T-cell (primary cell): ENCODE data around the gene MIEF1. TPM values are rescaled to one million over a fixed set of nuclear protein-coding genes. Genes with fewer than 3 reads are reported as not detected.

Experiments used
- ATAC-seq, 4 experiments: fragments of 200-7000 bp in 3 of 4; fragments of 150-1000 bp in 1 of 4; cut with Tn5 transposase; replicated peaks in 1 of 4; 1 replicate in 3 of 4; 2 replicates in 1 of 4; pipeline ENCODE4 v1.10.0; 2021; ENCODE audit warnings: moderate library complexity in 3 of 4, mild to moderate bottlenecking in 2 of 4, moderate number of reproducible peaks in 1 of 4
- CTCF ChIA-PET, 2 donors: fragments of 300-600 bp; sonication (Branson Sonifier 250); formaldehyde crosslinking; loops; one replicate each; lab custom pipeline; 2022; ENCODE audit warnings: antibody characterized with exemption in 2 of 2; lab: Charles Lee
- POLR2A ChIA-PET, 2 donors: fragments of 300-600 bp; sonication (Branson Sonifier 250); formaldehyde crosslinking; loops; one replicate each; lab custom pipeline; 2022; ENCODE audit warnings: antibody characterized with exemption in 2 of 2; lab: Charles Lee
- DNase-seq, 35 experiments: peaks; one replicate each; pipeline versions ENCODE4 v3.0.0 to v3.0.0-alpha.2; 2013 to 2023
- H3K27ac ChIP-seq: one replicate; pipeline ENCODE4 v1.5.1; 2013; ENCODE audit warnings: low read length
- H3K27me3 ChIP-seq, 2 experiments: replicated peaks in 1 of 2; 1 replicate in 1 of 2; 2 replicates in 1 of 2; pipeline versions ENCODE4 v1.6.1 to v1.7.0; 2013; ENCODE audit warnings: low read length in 1 of 2, mixed read lengths in 1 of 2; ENCODE audit not compliant: control insufficient read depth in 2 of 2, insufficient read depth in 2 of 2; ENCODE audit errors: extremely low read depth in 1 of 2
- H3K36me3 ChIP-seq, 2 donors: 1 replicate in 1 of 2; 2 replicates in 1 of 2; pipeline versions ENCODE4 v1.6.1 to v1.7.0; 2013; ENCODE audit warnings: low read length in 1 of 2; ENCODE audit not compliant: control insufficient read depth in 2 of 2, insufficient read depth in 1 of 2; ENCODE audit errors: extremely low read depth in 1 of 2
- H3K4me1 ChIP-seq, 2 experiments: 1 replicate in 1 of 2; 2 replicates in 1 of 2; pipeline versions ENCODE4 v1.6.1 to v1.7.0; 2013; ENCODE audit warnings: low read length in 2 of 2, mixed read lengths in 1 of 2; ENCODE audit not compliant: insufficient read depth in 2 of 2, control insufficient read depth in 1 of 2; ENCODE audit errors: extremely low read depth in 1 of 2
- H3K4me3 ChIP-seq, 2 donors: 1 replicate in 1 of 2; 2 replicates in 1 of 2; pipeline versions ENCODE4 v1.5.1 to v1.7.0; 2013; ENCODE audit warnings: mild to moderate bottlenecking in 2 of 2, low read length in 1 of 2, moderate library complexity in 1 of 2; ENCODE audit not compliant: control insufficient read depth in 1 of 2; ENCODE audit errors: extremely low read depth in 1 of 2
- H3K9me3 ChIP-seq: 2 replicates; pipeline ENCODE4 v1.7.0; 2013
- H3K27ac Mint-ChIP-seq, 2 donors: one replicate each; pipeline ENCODE4 v1.8.0; 2020 to 2021; ENCODE audit warnings: mild to moderate bottlenecking in 2 of 2, mixed read lengths in 2 of 2
- H3K27me3 Mint-ChIP-seq, 2 donors: one replicate each; pipeline ENCODE4 v1.8.0; 2021 to 2022; ENCODE audit warnings: mixed read lengths in 2 of 2
- H3K36me3 Mint-ChIP-seq: one replicate; pipeline ENCODE4 v1.8.0; 2021; ENCODE audit warnings: mixed read lengths
- H3K4me1 Mint-ChIP-seq, 3 donors: one replicate each; pipeline ENCODE4 v1.8.0; 2020 to 2022; ENCODE audit warnings: mixed read lengths in 3 of 3, mild to moderate bottlenecking in 1 of 3
- H3K4me3 Mint-ChIP-seq, 3 donors: one replicate each; pipeline ENCODE4 v1.8.0; 2020 to 2022; ENCODE audit warnings: mild to moderate bottlenecking in 3 of 3, mixed read lengths in 3 of 3, moderate library complexity in 3 of 3
- H3K9me3 Mint-ChIP-seq, 3 donors: one replicate each; pipeline ENCODE4 v1.8.0; 2020 to 2022; ENCODE audit warnings: mixed read lengths in 3 of 3
- WGBS: methylation state at CpG from one replicate; pipeline ENCODE4 v1.1.5; 2013; ENCODE audit warnings: missing lambda C conversion rate; ENCODE audit not compliant: insufficient coverage; 5-methylcytosine and 5-hydroxymethylcytosine counted together
- total RNA-seq, 35 experiments: library from RNA in 6 of 35; stranded (reverse) in 6 of 35; fragments of 120-200 nt in 1 of 35; gene quantifications; one replicate each; pipeline versions ENCODE4 v1.2.1 to v1.2.4 and lab custom pipeline; 2013 to 2026

The MIEF1 gene
- total RNA-seq, 5 donors from 2014 or later (not counting 1 experiment from before 2014, with no cell fraction given) = 19.7 to 44.1 (median 38.5) TPM

DNA sequence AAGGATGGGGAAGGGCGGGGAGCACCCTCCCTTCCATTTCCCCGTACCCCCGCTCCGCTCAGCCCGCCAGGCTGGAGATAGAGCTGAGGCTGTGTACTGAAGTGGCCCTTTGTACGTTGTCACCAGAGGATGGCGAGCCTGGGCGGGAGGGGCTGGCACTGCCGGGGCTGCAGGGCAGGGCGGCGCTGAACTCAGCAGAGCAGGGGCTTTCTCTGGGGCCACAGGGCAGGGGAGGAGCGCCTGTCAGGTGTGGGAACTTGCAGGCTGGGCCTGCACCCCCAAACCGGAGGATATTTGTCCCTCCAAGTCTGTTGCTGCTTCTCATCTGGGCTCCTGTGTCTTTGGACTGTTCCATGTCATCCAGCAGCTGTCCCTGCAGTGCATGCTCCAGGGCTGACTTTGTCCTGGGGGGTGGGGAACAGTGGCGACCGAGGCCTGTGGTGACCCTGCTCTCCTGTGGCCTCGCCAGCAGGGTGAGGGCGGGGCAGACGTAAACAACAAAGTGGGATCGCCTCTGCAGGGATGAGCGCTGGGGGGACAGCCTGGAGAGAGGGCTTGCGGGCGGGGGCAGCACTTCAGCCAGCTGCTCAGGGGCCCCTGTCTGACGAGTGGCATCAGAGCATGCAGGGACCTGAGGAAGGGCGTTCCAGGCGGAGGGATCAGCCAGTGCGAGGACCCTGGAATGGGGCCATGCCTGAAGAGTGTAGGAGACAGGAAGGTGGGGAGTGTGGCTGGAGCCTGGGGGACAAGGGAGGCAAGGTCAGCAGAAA lies 32.2 kb upstream of the MIEF1 start:
- H3K9me3 ChIP-seq = no peaks in the 10 kb centered on the region
- H3K4me3 ChIP-seq = no peak overlapping the region
- POLR2A ChIA-PET = no interaction called here
- H3K4me1 ChIP-seq = peaks cover 6 to 23% of the 10 kb centered on the region in 2 experiments
- H3K27me3 ChIP-seq = peaks cover 0 to 28% of the 10 kb centered on the region in 2 experiments
- DNase-seq (no peak), ATAC-seq (no peak)
- peaks cover 21 to 27% (median 24%) of the 10 kb centered on the region in 3 donors for H3K4me1 Mint-ChIP-seq
- no peaks in the 10 kb centered on the region for H3K36me3 ChIP-seq
- H3K27me3 Mint-ChIP-seq = peaks cover 0 to 2% of the 10 kb centered on the region in 2 donors
- no peak overlapping the region for H3K27ac Mint-ChIP-seq
- WGBS = 89% methylated on average over 26 of the region's 26 CpGs
- CTCF ChIA-PET = no interaction called here
- H3K27ac ChIP-seq = no peak overlapping the region
- no peak overlapping the region for H3K4me3 Mint-ChIP-seq
- no peaks in the 10 kb centered on the region for H3K36me3 Mint-ChIP-seq
- H3K9me3 Mint-ChIP-seq = no peaks in the 10 kb centered on the region

DNA sequence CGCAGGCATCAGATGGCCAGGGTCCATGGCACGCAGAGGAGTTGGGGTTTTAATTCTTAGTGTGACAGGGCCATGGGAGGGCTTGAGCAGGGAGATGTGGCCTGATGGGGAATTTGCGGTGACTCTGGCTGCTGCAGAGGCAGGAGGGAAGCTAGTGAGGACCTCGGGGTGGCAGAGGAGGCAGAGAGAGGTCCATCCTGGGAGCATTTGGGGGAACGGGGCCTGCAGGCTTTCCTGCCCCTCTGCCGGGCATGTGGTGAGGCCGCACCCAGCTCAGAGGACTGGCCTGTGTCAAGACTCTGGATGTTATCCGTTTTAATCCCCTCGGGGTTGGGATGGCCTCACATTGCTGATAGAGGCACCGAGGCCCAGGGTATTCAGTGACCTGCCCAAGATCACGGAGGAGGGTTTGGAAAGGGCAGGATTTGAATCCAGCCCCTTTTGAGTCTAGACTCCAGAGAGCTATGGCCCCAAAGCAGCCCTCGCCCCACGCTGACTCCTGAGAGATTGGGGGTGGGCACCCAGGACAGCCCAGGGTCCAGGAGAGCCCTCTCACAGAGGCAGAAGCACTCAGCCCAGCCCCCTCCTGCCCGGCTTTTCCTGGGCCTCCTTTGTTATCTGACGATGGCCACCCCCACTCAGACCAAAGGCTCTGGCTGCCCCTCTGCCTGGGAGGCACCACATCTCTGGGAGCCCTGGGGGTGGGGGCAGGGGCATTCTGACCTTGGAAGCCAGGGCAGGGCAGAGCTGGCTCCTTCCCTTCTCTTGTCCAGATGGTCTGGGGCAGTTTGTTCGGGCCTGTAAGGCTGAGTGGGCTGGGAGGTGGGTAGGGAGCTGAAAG lies 31.4 kb upstream of the MIEF1 start:
- Mint-ChIP-seq H3K9me3 (no peaks in the 10 kb centered on the region), H3K4me3 (no peak overlapping the region), H3K27me3 (peaks cover 0 to 2% of the 10 kb centered on the region in 2 donors), H3K4me1 (peaks cover 21 to 27% (median 24%) of the 10 kb centered on the region in 3 donors), H3K36me3 (no peaks in the 10 kb centered on the region), H3K27ac (no peak overlapping the region)
- DNase-seq (no peak), ATAC-seq (no peak)
- no peak overlapping the region for H3K4me3 ChIP-seq
- H3K27me3 ChIP-seq = peaks cover 0 to 28% of the 10 kb centered on the region in 2 experiments
- no peak overlapping the region for H3K27ac ChIP-seq
- no peaks in the 10 kb centered on the region for H3K36me3 ChIP-seq
- no peaks in the 10 kb centered on the region for H3K9me3 ChIP-seq
- POLR2A ChIA-PET = no interaction called here
- WGBS = 89% methylated on average over 14 of the region's 16 CpGs
- peaks cover 6 to 23% of the 10 kb centered on the region in 2 experiments for H3K4me1 ChIP-seq
- CTCF ChIA-PET = no interaction called here

DNA sequence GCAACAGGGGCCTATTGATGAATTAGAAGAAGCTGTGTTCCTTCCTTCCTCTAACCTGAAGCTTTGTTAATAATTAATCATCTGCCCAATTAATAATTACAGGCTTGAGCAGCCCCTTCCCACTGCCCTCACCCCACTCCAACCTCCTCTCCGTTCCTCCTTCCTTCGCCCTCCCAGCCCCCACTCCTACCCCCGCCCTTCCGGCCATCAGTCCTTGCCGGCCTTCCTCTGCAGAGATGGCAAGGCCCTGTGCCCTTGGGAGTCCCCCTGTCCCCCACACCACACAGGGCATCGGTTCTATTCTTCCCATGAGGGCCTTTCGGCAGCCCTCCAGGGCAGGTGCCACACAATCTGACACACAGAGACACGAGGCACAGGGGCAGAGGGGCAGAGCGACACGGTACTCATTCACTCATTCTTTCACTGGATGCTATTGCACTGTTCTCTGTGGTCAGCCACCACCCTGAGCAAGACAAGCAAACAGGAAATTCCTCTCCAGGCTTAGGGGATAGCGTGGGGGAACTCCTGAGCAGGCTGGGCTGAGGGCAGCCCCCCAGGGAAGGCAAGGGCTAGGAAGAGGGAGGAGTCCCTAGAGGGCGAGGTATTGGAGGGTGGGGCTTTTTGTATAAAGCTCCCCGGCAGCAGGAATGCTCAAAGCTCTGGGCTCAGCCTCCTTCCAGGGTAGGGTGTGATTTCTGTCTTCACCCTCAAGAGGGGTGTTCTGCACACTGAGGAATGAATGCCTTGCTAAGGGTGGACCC lies 30.5 kb upstream of the MIEF1 start:
- POLR2A ChIA-PET = no interaction called here
- Histone ChIP-seq H3K4me1 (peaks cover 6 to 23% of the 10 kb centered on the region in 2 experiments), H3K9me3 (no peaks in the 10 kb centered on the region), H3K27me3 (peaks cover 0 to 28% of the 10 kb centered on the region in 2 experiments), H3K27ac (no peak overlapping the region), H3K36me3 (no peaks in the 10 kb centered on the region), H3K4me3 (no peak overlapping the region)
- peaks cover 21 to 27% (median 24%) of the 10 kb centered on the region in 3 donors for H3K4me1 Mint-ChIP-seq
- H3K4me3 Mint-ChIP-seq = peak overlapping the region in 2 of 3 donors; percentile 34 to 54
- peak; percentile 62 to 74 (median 70) for ATAC-seq
- CTCF ChIA-PET = no interaction called here
- peak overlapping the region; percentile 61 to 74 for H3K27ac Mint-ChIP-seq
- DNase-seq = peak in 1 of 35 experiments; percentile 25
- peaks cover 0 to 2% of the 10 kb centered on the region in 2 donors for H3K27me3 Mint-ChIP-seq
- no peaks in the 10 kb centered on the region for H3K9me3 Mint-ChIP-seq
- 54% methylated on average over 10 of the region's 13 CpGs for WGBS
- no peaks in the 10 kb centered on the region for H3K36me3 Mint-ChIP-seq

DNA sequence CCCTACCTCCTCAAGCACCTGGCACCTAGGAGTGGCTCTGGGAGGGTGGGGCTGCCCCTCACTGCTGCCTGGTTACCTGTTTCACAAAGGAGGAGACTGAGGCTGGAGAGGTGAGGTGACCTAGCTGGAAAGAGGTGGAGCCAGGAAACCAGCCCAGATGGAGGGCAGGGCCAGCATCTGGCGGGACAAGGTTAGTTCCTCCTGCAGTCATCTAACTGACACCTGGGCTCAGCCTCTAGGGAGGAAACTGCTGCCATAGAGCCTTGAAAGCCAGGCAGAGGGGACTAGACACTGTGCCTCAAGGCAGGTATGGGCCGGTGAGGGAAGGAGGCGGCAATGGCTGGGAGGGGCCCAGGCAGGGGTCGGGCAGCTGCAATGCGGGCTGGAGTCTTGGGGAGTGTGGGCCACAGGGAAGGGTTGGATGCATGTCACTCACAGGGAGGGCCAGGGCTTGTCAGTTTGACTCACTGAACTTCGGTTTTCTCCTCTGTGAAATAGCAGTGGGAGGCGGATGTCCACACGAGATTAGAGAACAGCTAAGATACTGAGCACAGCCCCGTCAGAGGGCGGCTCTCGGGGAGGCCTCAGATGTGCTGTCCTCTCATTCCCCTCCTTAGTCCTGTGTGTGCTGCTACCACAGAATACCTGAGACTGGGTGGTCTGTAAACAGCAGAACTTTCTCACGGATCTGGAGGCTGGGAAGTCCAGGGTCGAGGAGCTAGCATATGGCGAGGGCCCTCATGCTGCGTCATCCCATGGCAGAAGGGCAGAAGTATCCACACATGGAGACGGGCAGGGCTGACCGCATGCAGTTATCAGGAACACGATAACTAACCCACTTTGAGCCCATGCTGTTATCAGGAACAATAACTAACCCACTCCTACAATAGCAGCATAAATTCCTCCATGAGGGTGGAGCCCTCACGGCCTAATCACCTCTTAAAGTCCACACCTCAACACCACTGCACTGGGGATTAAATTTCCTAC lies 29.2 kb upstream of the MIEF1 start:
- Histone ChIP-seq H3K4me3 (no peak overlapping the region), H3K27me3 (peaks cover 0 to 28% of the 10 kb centered on the region in 2 experiments), H3K36me3 (no peaks in the 10 kb centered on the region), H3K9me3 (no peaks in the 10 kb centered on the region), H3K4me1 (peaks cover 6 to 23% of the 10 kb centered on the region in 2 experiments), H3K27ac (no peak overlapping the region)
- DNase-seq (no peak), ATAC-seq (no peak)
- ChIA-PET POLR2A (interaction anchor here in 1 of 2 donors (0.5 kb wide), 1 partner anchor 126 kb away, joined by 7 read pairs; no protein-coding TSS in a partner anchor), CTCF (interaction anchor here in 1 of 2 donors (0.6 kb wide), 1 partner anchor 646 kb away, joined by 4 read pairs; no protein-coding TSS in a partner anchor)
- peak overlapping the region in 1 of 2 donors; percentile 22 for H3K27ac Mint-ChIP-seq
- H3K4me3 Mint-ChIP-seq = peak overlapping the region in 1 of 3 donors; percentile 54
- H3K4me1 Mint-ChIP-seq = peaks cover 21 to 26% (median 24%) of the 10 kb centered on the region in 3 donors
- H3K36me3 Mint-ChIP-seq = no peaks in the 10 kb centered on the region
- peaks cover 0 to 2% of the 10 kb centered on the region in 2 donors for H3K27me3 Mint-ChIP-seq
- H3K9me3 Mint-ChIP-seq = no peaks in the 10 kb centered on the region
- WGBS = 96% methylated on average over 9 of the region's 19 CpGs

DNA sequence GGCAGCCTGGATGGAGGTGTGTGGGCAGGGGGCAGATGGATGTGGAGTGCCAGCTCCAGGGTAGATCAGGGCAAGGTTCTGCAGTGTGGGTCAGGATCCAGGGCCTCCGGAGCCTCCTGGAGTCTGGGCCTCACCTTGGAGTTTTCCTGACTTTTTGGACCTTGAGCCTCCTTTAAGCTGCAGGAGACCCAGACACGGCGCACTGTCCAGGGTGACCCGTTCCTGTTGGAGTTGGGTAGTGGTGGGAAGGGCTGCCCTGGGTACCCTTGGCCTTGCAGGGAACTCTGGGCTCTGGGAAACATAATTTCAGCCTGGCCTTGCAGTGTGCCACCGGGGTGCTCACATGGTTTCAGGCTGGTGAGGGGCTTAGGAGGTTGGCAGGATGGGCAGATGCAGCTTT lies 28.2 kb upstream of the MIEF1 start:
- Histone ChIP-seq H3K4me3 (no peak overlapping the region), H3K9me3 (no peaks in the 10 kb centered on the region), H3K4me1 (peaks cover 6 to 23% of the 10 kb centered on the region in 2 experiments), H3K36me3 (no peaks in the 10 kb centered on the region), H3K27ac (no peak overlapping the region), H3K27me3 (peaks cover 0 to 29% of the 10 kb centered on the region in 2 experiments)
- Mint-ChIP-seq H3K36me3 (no peaks in the 10 kb centered on the region), H3K27ac (no peak overlapping the region), H3K4me1 (peaks cover 21 to 26% (median 24%) of the 10 kb centered on the region in 3 donors), H3K27me3 (no peaks in the 10 kb centered on the region), H3K9me3 (no peaks in the 10 kb centered on the region), H3K4me3 (no peak overlapping the region)
- ChIA-PET CTCF (no interaction called here), POLR2A (no interaction called here)
- 92% methylated on average over 3 of the region's 5 CpGs for WGBS
- ATAC-seq = no peak
- no peak for DNase-seq
